WTC11 (cell line): Measurements from ENCODE around the gene HIBADH.

Experiments used
- TF ChIP-seq, protein P1 (sequence below): sonication (generic); formaldehyde crosslinking; IDR thresholded peaks from 2 replicates; pipeline ENCODE4 v1.8.0; 2022; ENCODE audit warnings: mild to moderate bottlenecking, missing genetic modification reagents
- TF ChIP-seq, protein P2 (sequence below): fragments of 200-600 bp; IDR thresholded peaks from 2 replicates; pipeline ENCODE4 v1.8.0; 2022; ENCODE audit warnings: antibody characterized with exemption

DNA sequence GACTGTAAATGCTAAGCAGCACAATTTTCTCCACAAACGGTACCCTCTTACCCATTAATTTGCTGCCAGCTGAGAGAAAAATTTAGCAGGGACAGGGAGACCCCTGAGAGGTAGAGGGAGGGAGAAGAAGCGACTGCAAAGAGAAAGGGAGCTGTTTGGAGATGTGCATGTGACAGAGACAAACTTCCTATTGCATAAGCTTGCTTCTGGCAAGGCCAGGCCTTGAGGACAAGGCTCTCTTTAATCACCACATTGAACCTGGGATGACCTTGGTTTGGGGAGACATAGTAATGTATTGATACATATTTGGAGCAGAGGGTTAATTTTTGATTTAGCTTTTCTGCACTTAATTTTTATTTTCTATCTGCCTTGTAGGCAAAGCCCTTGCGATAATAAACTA, 31.1 kb upstream of the HIBADH start:
- TF ChIP-seq, protein P1, sequence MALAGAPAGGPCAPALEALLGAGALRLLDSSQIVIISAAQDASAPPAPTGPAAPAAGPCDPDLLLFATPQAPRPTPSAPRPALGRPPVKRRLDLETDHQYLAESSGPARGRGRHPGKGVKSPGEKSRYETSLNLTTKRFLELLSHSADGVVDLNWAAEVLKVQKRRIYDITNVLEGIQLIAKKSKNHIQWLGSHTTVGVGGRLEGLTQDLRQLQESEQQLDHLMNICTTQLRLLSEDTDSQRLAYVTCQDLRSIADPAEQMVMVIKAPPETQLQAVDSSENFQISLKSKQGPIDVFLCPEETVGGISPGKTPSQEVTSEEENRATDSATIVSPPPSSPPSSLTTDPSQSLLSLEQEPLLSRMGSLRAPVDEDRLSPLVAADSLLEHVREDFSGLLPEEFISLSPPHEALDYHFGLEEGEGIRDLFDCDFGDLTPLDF (CRISPR knock-in tag) = no peak
- TF ChIP-seq, protein P2, sequence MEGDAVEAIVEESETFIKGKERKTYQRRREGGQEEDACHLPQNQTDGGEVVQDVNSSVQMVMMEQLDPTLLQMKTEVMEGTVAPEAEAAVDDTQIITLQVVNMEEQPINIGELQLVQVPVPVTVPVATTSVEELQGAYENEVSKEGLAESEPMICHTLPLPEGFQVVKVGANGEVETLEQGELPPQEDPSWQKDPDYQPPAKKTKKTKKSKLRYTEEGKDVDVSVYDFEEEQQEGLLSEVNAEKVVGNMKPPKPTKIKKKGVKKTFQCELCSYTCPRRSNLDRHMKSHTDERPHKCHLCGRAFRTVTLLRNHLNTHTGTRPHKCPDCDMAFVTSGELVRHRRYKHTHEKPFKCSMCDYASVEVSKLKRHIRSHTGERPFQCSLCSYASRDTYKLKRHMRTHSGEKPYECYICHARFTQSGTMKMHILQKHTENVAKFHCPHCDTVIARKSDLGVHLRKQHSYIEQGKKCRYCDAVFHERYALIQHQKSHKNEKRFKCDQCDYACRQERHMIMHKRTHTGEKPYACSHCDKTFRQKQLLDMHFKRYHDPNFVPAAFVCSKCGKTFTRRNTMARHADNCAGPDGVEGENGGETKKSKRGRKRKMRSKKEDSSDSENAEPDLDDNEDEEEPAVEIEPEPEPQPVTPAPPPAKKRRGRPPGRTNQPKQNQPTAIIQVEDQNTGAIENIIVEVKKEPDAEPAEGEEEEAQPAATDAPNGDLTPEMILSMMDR = no peak
